Progenitor cell of endocrine pancreas (in vitro differentiated cells): ENCODE data around the gene SPON1. TPM values are rescaled to one million over a fixed set of nuclear protein-coding genes. Genes with fewer than 3 reads are reported as not detected.
"Not testable (repeated sequence)": the region's sequence is repeated elsewhere in the genome, so short reads cannot be mapped to it uniquely, and the experiment has no call there.

Source experiments
- DNase-seq: peaks from one replicate; pipeline ENCODE4 v3.0.0; 2021; ENCODE audit warnings: low spot score; ENCODE audit not compliant: unreplicated experiment
- H3K27ac Mint-ChIP-seq: 2 replicates; pipeline ENCODE4 v1.8.0; 2021; ENCODE audit warnings: mild to moderate bottlenecking, moderate library complexity, mixed read lengths
- H3K27me3 Mint-ChIP-seq: 2 replicates; pipeline ENCODE4 v1.8.0; 2021; ENCODE audit warnings: mixed read lengths
- H3K36me3 Mint-ChIP-seq: 2 replicates; pipeline ENCODE4 v1.8.0; 2022; ENCODE audit warnings: mixed read lengths; ENCODE audit not compliant: insufficient read depth
- H3K4me1 Mint-ChIP-seq: 2 replicates; pipeline ENCODE4 v1.8.0; 2021; ENCODE audit warnings: low read depth, mixed read lengths
- H3K4me3 Mint-ChIP-seq: 2 replicates; pipeline ENCODE4 v1.8.0; 2021; ENCODE audit warnings: low read depth, mild to moderate bottlenecking, moderate library complexity, mixed read lengths
- H3K9me3 Mint-ChIP-seq: 2 replicates; pipeline ENCODE4 v1.8.0; 2021; ENCODE audit warnings: low read depth, mixed read lengths
- CTCF ChIP-seq: fragments of 200-600 bp; sonication (generic); IDR thresholded peaks from one replicate; pipeline ENCODE4 v1.5.0; 2021; ENCODE audit warnings: antibody characterized with exemption, mild to moderate bottlenecking; ENCODE audit not compliant: unreplicated experiment
- total RNA-seq: library from RNA; stranded (reverse); gene quantifications from 2 replicates; pipeline ENCODE4 v1.2.1, GENCODE V29; 2021

Gene SPON1
- total RNA-seq, 1 donor from 2014 or later, result 13.7 TPM

DNA sequence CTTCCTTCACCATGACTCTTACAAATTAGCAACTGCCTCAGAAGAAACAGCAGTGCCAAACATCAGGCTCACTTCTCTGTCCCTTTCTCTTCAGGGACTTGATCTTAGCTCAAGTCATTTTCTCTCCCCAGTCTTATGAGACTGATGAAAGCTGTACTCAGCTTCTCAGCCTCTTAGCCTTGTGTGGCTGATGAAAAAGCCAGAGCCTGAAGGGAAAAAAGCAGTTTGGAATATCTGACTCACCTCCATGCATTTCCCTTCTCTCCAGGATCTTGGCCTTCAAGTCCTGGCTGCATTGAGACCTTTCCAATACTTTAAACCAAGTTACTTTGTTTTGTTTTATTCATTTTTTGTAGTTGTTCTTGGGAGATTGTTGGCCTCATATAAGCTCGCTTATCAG lies 195.9 kb downstream of the SPON1 start:
- no peaks in the 10 kb centered on the region for H3K4me1 Mint-ChIP-seq
- H3K27ac Mint-ChIP-seq, result no peak overlapping the region
- peaks cover 23% of the 10 kb centered on the region for H3K9me3 Mint-ChIP-seq
- TF ChIP-seq CTCF, result no peak
- H3K27me3 Mint-ChIP-seq, result no peaks in the 10 kb centered on the region
- peaks cover 4% of the 10 kb centered on the region for H3K36me3 Mint-ChIP-seq
- no peak for DNase-seq
- H3K4me3 Mint-ChIP-seq, result no peak overlapping the region

- no peak for DNase-seq
- H3K27ac Mint-ChIP-seq, result no peak overlapping the region
- H3K4me3 Mint-ChIP-seq, result no peak overlapping the region
- H3K9me3 Mint-ChIP-seq, result peaks cover 24% of the 10 kb centered on the region
- TF ChIP-seq CTCF, result no peak
- no peaks in the 10 kb centered on the region for H3K27me3 Mint-ChIP-seq
- H3K36me3 Mint-ChIP-seq, result peaks cover 1% of the 10 kb centered on the region
- no peaks in the 10 kb centered on the region for H3K4me1 Mint-ChIP-seq
Measured at GRCh38 chr11:14163576-14163975, 201.1 kb downstream of the SPON1 start.

DNA sequence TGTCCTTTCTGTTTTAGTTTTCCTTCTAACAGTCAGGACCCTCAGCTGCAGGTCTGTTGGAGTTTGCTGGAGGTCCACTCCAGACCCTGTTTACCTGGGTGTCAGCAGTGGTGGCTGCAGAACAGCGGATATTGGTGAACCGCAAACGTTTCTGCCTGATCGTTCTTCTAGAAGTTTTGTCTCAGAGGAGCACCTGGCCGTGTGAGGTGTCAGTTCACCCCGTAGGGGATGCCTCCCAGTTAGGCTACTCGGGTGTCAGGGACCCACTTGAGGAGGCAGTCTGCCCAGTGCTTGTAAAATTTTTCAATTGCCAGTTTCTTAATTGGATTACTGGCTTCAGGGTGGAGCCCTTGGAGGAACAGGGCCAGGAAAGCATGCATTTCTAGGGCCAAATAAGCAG lies 211.2 kb downstream of the SPON1 start:
- not testable (repeated sequence) for H3K36me3 Mint-ChIP-seq, H3K27ac Mint-ChIP-seq, DNase-seq, H3K27me3 Mint-ChIP-seq, H3K4me3 Mint-ChIP-seq, H3K9me3 Mint-ChIP-seq, H3K4me1 Mint-ChIP-seq

- H3K36me3 Mint-ChIP-seq, result no peaks in the 10 kb centered on the region
- no peak overlapping the region for H3K27ac Mint-ChIP-seq
- no peaks in the 10 kb centered on the region for H3K9me3 Mint-ChIP-seq
- DNase-seq, result no peak
- no peak for TF ChIP-seq CTCF
- H3K4me1 Mint-ChIP-seq, result no peaks in the 10 kb centered on the region
- peaks cover 8% of the 10 kb centered on the region for H3K27me3 Mint-ChIP-seq
- H3K4me3 Mint-ChIP-seq, result no peak overlapping the region
Measured at GRCh38 chr11:14179116-14179820, 216.7 kb downstream of the SPON1 start.

DNA sequence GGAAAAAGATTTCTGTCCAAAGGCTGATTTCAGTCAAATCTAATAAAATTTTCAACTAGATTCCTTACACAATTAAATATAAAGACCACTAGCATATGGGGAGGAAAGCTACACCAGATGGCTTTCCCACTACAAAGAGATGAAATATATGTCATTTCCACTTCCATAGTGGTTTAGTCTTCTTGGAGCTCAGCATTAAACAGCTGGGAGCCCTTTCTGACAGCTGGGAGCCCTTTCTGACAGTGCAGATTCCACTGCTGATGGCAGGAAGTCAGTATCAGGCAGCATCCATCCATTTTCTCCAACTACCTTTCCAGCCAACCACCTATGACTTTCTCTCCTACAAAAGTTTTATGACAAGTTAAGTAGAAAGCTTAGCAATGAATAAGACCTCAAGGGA lies 218.6 kb downstream of the SPON1 start:
- no peak overlapping the region for H3K27ac Mint-ChIP-seq
- TF ChIP-seq CTCF, result no peak
- DNase-seq, result no peak
- H3K4me1 Mint-ChIP-seq, result peaks cover 3% of the 10 kb centered on the region
- H3K9me3 Mint-ChIP-seq, result no peaks in the 10 kb centered on the region
- H3K36me3 Mint-ChIP-seq, result no peaks in the 10 kb centered on the region
- peaks cover 8% of the 10 kb centered on the region for H3K27me3 Mint-ChIP-seq
- H3K4me3 Mint-ChIP-seq, result no peak overlapping the region

- H3K4me3 Mint-ChIP-seq, result no peak overlapping the region
- peaks cover 4% of the 10 kb centered on the region for H3K4me1 Mint-ChIP-seq
- no peak overlapping the region for H3K27ac Mint-ChIP-seq
- no peaks in the 10 kb centered on the region for H3K9me3 Mint-ChIP-seq
- no peak for TF ChIP-seq CTCF
- no peaks in the 10 kb centered on the region for H3K36me3 Mint-ChIP-seq
- H3K27me3 Mint-ChIP-seq, result peaks cover 8% of the 10 kb centered on the region
- DNase-seq, result no peak
Measured at GRCh38 chr11:14182833-14183364, 220.4 kb downstream of the SPON1 start.
